WTC11 (cell line): ENCODE measurements around the gene TTC39C. TPM values are rescaled to one million over a fixed set of nuclear protein-coding genes. Genes with fewer than 3 reads are reported as not detected.

ENCODE experiments used
- ATAC-seq: fragments of 200-7000 bp; cut with Tn5 transposase; 2 replicates; pipeline ENCODE4 v1.10.0; 2021; ENCODE audit warnings: mild to moderate bottlenecking, moderate library complexity
- CTCF ChIA-PET: fragments of 300-600 bp; sonication (Branson Sonifier 250); formaldehyde crosslinking; loops from one replicate; lab custom pipeline; 2021; ENCODE audit warnings: antibody characterized with exemption; lab: Charles Lee
- POLR2A ChIA-PET: fragments of 350-600 bp; sonication (Branson Sonifier 250); formaldehyde crosslinking; loops from one replicate; lab custom pipeline; 2021; ENCODE audit warnings: antibody characterized with exemption; lab: Charles Lee
- DNase-seq: peaks from one replicate; pipeline ENCODE4 v3.0.0; 2021; ENCODE audit warnings: low spot score
- H3K27ac Mint-ChIP-seq: 2 replicates; pipeline ENCODE4 v1.8.0; 2021; ENCODE audit warnings: mixed read lengths
- H3K27me3 Mint-ChIP-seq: 2 replicates; pipeline ENCODE4 v1.8.0; 2021; ENCODE audit warnings: low read depth, mild to moderate bottlenecking, moderate library complexity, mixed read lengths
- H3K36me3 Mint-ChIP-seq: 2 replicates; pipeline ENCODE4 v1.8.0; 2021; ENCODE audit warnings: mixed read lengths
- H3K4me1 Mint-ChIP-seq: 2 replicates; pipeline ENCODE4 v1.8.0; 2022; ENCODE audit warnings: mixed read lengths
- H3K4me3 Mint-ChIP-seq: 2 replicates; pipeline ENCODE4 v1.8.0; 2021; ENCODE audit warnings: mild to moderate bottlenecking, moderate library complexity, mixed read lengths
- H3K9me3 Mint-ChIP-seq: 2 replicates; pipeline ENCODE4 v1.8.0; 2021; ENCODE audit warnings: mixed read lengths
- ATF1 ChIP-seq: sonication (generic); formaldehyde crosslinking; IDR thresholded peaks from 2 replicates; pipeline ENCODE4 v1.8.1; 2023; ENCODE audit warnings: mild to moderate bottlenecking, moderate library complexity, missing genetic modification reagents
- CBFB ChIP-seq: sonication (generic); formaldehyde crosslinking; IDR thresholded peaks from 2 replicates; pipeline ENCODE4 v1.8.1; 2022; ENCODE audit warnings: mild to moderate bottlenecking, low read depth, missing genetic modification reagents
- CTCF ChIP-seq: fragments of 200-600 bp; IDR thresholded peaks from 2 replicates; pipeline ENCODE4 v1.8.0; 2022; ENCODE audit warnings: antibody characterized with exemption
- GRHL2 ChIP-seq: fragments of 250-450 bp; sonication (Bioruptor Pico); IDR thresholded peaks from 2 replicates; pipeline ENCODE4 v1.8.0; 2022; ENCODE audit warnings: mild to moderate bottlenecking, moderate library complexity; ENCODE audit not compliant: insufficient replicate concordance, severe bottlenecking
- HMGA2 ChIP-seq: fragments of 250-450 bp; sonication (Bioruptor Pico); IDR thresholded peaks from 2 replicates; pipeline ENCODE4 v1.4.0; 2021; ENCODE audit warnings: mild to moderate bottlenecking, moderate library complexity
- JAZF1 ChIP-seq: fragments of 250-450 bp; sonication (Bioruptor Pico); IDR thresholded peaks from 2 replicates; pipeline ENCODE4 v1.9.0; 2021; ENCODE audit warnings: moderate library complexity, mild to moderate bottlenecking, inconsistent platforms
- JUN ChIP-seq: sonication (generic); formaldehyde crosslinking; IDR thresholded peaks from 2 replicates; pipeline ENCODE4 v1.8.0; 2023; ENCODE audit warnings: mild to moderate bottlenecking, missing genetic modification reagents
- MLX ChIP-seq: sonication (generic); formaldehyde crosslinking; IDR thresholded peaks from 2 replicates; pipeline ENCODE4 v1.8.1; 2023; ENCODE audit warnings: mild to moderate bottlenecking, missing genetic modification reagents, moderate library complexity
- OVOL2 ChIP-seq: fragments of 250-450 bp; sonication (Bioruptor Pico); IDR thresholded peaks from 2 replicates; pipeline ENCODE4 v1.9.0; 2021; ENCODE audit warnings: mild to moderate bottlenecking, borderline replicate concordance
- RELA ChIP-seq: sonication (generic); formaldehyde crosslinking; IDR thresholded peaks from 2 replicates; pipeline ENCODE4 v1.8.1; 2022; ENCODE audit warnings: missing genetic modification reagents, mild to moderate bottlenecking, borderline replicate concordance
- TEAD1 ChIP-seq: sonication (generic); formaldehyde crosslinking; IDR thresholded peaks from 2 replicates; pipeline ENCODE4 v1.8.0; 2022; ENCODE audit warnings: mild to moderate bottlenecking, missing genetic modification reagents
- ZBTB21 ChIP-seq: sonication (generic); formaldehyde crosslinking; IDR thresholded peaks from 2 replicates; pipeline ENCODE4 v1.8.1; 2023; ENCODE audit warnings: mild to moderate bottlenecking, missing genetic modification reagents, borderline replicate concordance
- ZNF121 ChIP-seq: sonication (generic); formaldehyde crosslinking; IDR thresholded peaks from 2 replicates; pipeline ENCODE4 v1.8.0; 2023; ENCODE audit warnings: missing genetic modification reagents
- ZNF263 ChIP-seq: sonication (generic); formaldehyde crosslinking; IDR thresholded peaks from 2 replicates; pipeline ENCODE4 v1.8.1; 2022; ENCODE audit warnings: low read depth, mild to moderate bottlenecking, moderate library complexity, missing genetic modification reagents
- ZNF532 ChIP-seq: fragments of 250-450 bp; sonication (Bioruptor Pico); IDR thresholded peaks from 2 replicates; pipeline ENCODE4 v1.9.0; 2021; ENCODE audit warnings: mild to moderate bottlenecking, borderline replicate concordance
- total RNA-seq: library from RNA; stranded (reverse); gene quantifications from 3 replicates; pipeline ENCODE4 v1.2.3, GENCODE V29; 2021
- TF ChIP-seq, protein P1 (sequence below): sonication (generic); formaldehyde crosslinking; IDR thresholded peaks from 2 replicates; pipeline ENCODE4 v1.8.0; 2023; ENCODE audit warnings: mild to moderate bottlenecking, missing genetic modification reagents
- TF ChIP-seq, protein P2 (sequence below): fragments of 250-450 bp; sonication (Bioruptor Pico); IDR thresholded peaks from 2 replicates; pipeline ENCODE4 v1.9.0; 2021; ENCODE audit warnings: mild to moderate bottlenecking
- TF ChIP-seq, protein P3 (sequence below): fragments of 250-450 bp; sonication (Bioruptor Pico); IDR thresholded peaks from 2 replicates; pipeline ENCODE4 v1.9.0; 2021; ENCODE audit warnings: mild to moderate bottlenecking

The TTC39C gene
- total RNA-seq, 1 experiment from 2014 or later: 57.3 TPM

DNA sequence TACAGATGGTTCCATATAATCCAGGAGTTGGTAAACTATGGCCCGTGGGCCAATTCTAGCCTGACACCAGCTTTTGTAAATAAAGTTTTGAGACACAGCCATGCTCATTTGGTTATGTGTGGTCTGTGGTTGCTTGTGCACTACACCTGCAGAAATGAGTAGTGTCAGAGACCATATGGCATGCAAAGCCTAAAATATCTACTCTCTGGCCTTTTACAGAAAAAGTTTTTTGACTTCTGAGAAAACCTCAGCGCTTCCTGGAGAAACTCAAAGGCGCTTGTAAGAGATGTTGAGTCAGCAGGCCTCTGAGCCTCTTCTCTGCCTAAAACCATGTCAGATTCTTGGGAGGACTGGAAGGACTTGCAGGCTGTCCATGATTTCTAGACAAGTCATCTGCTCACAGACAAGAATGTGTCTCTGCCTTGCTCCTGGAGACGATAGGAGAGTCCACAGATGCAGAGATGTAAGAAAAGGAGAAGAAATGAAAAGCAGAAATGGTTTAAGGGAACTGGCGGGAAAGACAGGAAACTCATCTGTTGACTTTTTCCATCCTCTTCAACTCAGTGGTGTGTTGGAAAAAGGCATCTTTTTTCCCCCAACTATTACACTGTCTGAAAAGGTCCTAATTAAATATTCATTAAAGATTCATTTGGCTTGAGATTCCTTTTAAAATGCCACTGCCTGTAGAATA is 5.2 kb downstream of the TTC39C start (continued):
- no peak for TF ChIP-seq CTCF
- TF ChIP-seq ZNF263 (CRISPR knock-in tag): no peak
- TF ChIP-seq JAZF1 (CRISPR knock-in tag): no peak
- TF ChIP-seq ZBTB21 (CRISPR knock-in tag): no peak
- TF ChIP-seq, protein P1, sequence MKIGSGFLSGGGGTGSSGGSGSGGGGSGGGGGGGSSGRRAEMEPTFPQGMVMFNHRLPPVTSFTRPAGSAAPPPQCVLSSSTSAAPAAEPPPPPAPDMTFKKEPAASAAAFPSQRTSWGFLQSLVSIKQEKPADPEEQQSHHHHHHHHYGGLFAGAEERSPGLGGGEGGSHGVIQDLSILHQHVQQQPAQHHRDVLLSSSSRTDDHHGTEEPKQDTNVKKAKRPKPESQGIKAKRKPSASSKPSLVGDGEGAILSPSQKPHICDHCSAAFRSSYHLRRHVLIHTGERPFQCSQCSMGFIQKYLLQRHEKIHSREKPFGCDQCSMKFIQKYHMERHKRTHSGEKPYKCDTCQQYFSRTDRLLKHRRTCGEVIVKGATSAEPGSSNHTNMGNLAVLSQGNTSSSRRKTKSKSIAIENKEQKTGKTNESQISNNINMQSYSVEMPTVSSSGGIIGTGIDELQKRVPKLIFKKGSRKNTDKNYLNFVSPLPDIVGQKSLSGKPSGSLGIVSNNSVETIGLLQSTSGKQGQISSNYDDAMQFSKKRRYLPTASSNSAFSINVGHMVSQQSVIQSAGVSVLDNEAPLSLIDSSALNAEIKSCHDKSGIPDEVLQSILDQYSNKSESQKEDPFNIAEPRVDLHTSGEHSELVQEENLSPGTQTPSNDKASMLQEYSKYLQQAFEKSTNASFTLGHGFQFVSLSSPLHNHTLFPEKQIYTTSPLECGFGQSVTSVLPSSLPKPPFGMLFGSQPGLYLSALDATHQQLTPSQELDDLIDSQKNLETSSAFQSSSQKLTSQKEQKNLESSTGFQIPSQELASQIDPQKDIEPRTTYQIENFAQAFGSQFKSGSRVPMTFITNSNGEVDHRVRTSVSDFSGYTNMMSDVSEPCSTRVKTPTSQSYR (CRISPR knock-in tag): no peak
- TF ChIP-seq RELA (CRISPR knock-in tag): no peak
- no peak for TF ChIP-seq GRHL2 (CRISPR knock-in tag)
- TF ChIP-seq ATF1 (CRISPR knock-in tag): no peak
- TF ChIP-seq HMGA2 (CRISPR knock-in tag): no peak
- TF ChIP-seq MLX (CRISPR knock-in tag): no peak
- TF ChIP-seq, all 79 proteins: peak for 0

DNA sequence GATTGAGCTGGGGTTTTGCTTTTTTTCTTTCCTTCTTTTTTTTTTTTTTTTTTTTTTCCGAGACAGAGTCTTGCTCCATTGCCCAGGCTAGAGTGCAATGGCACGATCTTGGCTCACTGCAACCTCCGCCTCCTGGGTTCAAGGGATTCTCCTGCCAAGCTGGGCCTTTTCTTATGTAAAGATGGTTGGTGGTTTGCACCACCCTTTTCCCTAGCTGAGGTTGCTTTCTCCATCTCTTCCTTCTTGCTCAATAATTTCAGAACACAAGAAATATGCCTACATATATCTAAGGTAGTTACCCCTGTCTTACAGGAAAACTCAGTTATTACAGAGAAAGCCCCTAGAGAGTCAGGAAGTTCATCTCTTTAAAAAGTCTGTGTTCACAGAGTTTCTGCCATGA is 7.0 kb downstream of the TTC39C start:
- no peak for DNase-seq
- CTCF ChIA-PET: no interaction called here
- H3K27ac Mint-ChIP-seq: peak overlapping the region; percentile 51
- no peaks in the 10 kb centered on the region; the same call in 1 of the 2 replicates for H3K36me3 Mint-ChIP-seq
- POLR2A ChIA-PET: no interaction called here
- no peaks in the 10 kb centered on the region for H3K27me3 Mint-ChIP-seq
- H3K4me1 Mint-ChIP-seq: peaks cover 74% of the 10 kb centered on the region
- no peaks in the 10 kb centered on the region for H3K9me3 Mint-ChIP-seq
- no peak overlapping the region for H3K4me3 Mint-ChIP-seq
- TF ChIP-seq, protein P2, sequence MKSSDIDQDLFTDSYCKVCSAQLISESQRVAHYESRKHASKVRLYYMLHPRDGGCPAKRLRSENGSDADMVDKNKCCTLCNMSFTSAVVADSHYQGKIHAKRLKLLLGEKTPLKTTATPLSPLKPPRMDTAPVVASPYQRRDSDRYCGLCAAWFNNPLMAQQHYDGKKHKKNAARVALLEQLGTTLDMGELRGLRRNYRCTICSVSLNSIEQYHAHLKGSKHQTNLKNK (CRISPR knock-in tag): no peak
- TF ChIP-seq ZNF121: 0 out of 2 replicates have a peak, but pooled peaks have one; percentile 77
- no peak for ATAC-seq

- ATAC-seq: no peak
Observed at GRCh38 chr18:24022161-24022560, 7.6 kb downstream of the TTC39C start.

More at GRCh38 chr18:24022161-24022560, 7.6 kb downstream of the TTC39C start:
- no peak overlapping the region for H3K4me3 Mint-ChIP-seq
- TF ChIP-seq OVOL2 (CRISPR knock-in tag) (no peak), TEAD1 (CRISPR knock-in tag) (no peak), ZNF532 (CRISPR knock-in tag) (no peak), CBFB (no peak), JUN (no peak), RELA (CRISPR knock-in tag) (no peak)
- TF ChIP-seq, protein P3, sequence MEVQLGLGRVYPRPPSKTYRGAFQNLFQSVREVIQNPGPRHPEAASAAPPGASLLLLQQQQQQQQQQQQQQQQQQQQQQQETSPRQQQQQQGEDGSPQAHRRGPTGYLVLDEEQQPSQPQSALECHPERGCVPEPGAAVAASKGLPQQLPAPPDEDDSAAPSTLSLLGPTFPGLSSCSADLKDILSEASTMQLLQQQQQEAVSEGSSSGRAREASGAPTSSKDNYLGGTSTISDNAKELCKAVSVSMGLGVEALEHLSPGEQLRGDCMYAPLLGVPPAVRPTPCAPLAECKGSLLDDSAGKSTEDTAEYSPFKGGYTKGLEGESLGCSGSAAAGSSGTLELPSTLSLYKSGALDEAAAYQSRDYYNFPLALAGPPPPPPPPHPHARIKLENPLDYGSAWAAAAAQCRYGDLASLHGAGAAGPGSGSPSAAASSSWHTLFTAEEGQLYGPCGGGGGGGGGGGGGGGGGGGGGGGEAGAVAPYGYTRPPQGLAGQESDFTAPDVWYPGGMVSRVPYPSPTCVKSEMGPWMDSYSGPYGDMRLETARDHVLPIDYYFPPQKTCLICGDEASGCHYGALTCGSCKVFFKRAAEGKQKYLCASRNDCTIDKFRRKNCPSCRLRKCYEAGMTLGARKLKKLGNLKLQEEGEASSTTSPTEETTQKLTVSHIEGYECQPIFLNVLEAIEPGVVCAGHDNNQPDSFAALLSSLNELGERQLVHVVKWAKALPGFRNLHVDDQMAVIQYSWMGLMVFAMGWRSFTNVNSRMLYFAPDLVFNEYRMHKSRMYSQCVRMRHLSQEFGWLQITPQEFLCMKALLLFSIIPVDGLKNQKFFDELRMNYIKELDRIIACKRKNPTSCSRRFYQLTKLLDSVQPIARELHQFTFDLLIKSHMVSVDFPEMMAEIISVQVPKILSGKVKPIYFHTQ (CRISPR knock-in tag): no peak
- no peaks in the 10 kb centered on the region for H3K9me3 Mint-ChIP-seq
- no peaks in the 10 kb centered on the region; the same call in 1 of the 2 replicates for H3K36me3 Mint-ChIP-seq
- H3K27ac Mint-ChIP-seq: no peak overlapping the region
- H3K4me1 Mint-ChIP-seq: peaks cover 70% of the 10 kb centered on the region
- no peak for DNase-seq
- no peaks in the 10 kb centered on the region for H3K27me3 Mint-ChIP-seq
- POLR2A ChIA-PET: no interaction called here
- CTCF ChIA-PET: no interaction called here
